ENCODE results near the gene CSRNP2.

GRCh38 chr12:51033457-51034089, 49.8 kb downstream of the CSRNP2 start:
- TF ChIP-seq CTCF (conservative IDR thresholded peaks at IDR 0.05) (no peak), ZFX (IDR thresholded peaks at IDR 0.05) (no peak)
